Epidermal melanocyte (primary cell): ENCODE data around the gene NODAL.
A peak's percentile ranks its signal among the peaks of the same experiment; 100 is the strongest.

Experiments used
- DNase-seq: peaks from one replicate; pipeline ENCODE4 v3.0.0; 2011; ENCODE audit warnings: low spot score; ENCODE audit not compliant: insufficient read length

Gene NODAL

DNA sequence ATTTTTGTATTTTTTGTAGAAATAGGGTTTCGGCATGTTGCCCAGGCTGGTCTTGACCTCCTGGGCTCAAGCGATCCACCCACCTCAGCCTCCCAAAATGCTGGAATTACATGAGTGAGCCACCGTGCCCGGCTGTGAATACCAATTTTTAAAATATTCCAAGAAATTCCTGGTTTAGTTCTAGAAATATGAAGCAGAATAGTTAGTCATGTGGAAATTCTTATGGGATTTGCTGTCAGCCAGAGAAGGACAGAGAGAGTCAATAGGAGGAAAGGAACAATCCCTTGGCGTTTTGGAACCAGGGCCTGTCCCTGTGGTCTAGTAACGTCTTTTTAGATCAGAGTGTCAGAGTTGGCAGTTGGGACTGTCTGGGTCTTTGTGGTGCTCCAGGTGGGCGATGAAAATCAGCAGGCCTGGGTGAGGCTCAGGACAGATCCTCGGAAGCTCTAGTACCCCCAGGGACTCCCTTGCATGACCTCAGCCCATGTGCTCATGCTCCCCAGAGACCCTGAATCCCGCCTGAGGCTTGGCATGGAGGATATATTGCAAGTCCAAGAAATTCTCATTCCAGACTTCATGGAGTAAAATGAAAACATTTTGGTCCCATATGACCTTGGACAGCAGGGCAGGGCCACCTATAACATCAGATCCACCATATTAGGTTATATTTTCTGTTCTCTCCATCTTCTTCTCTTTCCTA, 7.8 kb downstream of the NODAL start:
- no peak for DNase-seq

DNA sequence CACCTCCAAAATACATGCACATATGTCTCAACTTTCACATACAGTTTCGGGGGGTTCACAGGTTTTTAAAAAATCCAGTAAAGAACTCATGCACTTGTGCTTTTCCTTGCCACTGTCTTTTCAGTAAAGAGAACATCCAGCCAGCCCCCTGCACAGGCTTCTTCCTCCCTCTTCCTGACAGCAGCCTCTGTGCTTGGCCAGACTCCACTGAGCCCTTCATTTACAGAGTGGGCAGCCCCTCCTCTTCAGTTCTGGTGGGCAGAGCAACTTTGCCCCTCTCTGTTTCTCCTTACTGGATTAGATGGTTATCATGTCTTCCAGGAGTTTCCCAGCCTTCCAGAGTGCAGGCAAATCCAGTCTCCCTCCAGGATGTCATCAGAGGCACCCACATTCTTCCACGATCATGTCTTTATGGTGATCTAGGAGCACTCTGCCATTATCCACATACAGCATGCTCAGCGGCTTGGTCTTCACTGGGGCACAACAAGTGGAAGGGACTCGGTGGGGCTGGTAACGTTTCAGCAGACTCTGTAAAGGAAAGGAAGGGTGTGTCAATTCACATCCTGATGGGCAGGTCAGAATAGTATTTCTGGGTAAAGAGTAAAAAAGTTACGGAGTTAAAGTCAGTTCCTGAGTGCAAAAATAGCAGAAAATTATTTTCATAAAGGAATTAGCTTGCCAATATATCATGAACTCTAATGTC, 8.8 kb downstream of the NODAL start:
- no peak for DNase-seq

DNA sequence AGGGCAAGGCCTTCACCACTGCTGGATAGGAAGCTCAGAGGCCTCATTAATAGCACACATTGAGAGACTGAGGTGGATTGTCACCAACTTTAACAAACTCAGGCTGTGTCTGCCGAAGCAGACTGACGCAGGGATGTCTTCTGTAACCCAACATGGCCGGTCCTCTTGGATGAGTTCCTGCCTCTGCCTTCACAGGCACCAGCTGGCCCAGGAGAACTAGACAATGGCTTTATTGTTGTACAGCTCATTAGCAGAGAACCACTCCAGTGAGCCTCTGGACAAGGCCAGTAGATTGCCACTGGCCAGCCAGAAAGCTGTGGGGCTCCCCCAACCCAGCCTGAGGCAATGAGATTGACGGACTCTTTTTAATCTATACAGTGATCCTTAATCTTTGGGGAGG, 9.4 kb downstream of the NODAL start:
- DNase-seq, result peak; percentile 65

DNA sequence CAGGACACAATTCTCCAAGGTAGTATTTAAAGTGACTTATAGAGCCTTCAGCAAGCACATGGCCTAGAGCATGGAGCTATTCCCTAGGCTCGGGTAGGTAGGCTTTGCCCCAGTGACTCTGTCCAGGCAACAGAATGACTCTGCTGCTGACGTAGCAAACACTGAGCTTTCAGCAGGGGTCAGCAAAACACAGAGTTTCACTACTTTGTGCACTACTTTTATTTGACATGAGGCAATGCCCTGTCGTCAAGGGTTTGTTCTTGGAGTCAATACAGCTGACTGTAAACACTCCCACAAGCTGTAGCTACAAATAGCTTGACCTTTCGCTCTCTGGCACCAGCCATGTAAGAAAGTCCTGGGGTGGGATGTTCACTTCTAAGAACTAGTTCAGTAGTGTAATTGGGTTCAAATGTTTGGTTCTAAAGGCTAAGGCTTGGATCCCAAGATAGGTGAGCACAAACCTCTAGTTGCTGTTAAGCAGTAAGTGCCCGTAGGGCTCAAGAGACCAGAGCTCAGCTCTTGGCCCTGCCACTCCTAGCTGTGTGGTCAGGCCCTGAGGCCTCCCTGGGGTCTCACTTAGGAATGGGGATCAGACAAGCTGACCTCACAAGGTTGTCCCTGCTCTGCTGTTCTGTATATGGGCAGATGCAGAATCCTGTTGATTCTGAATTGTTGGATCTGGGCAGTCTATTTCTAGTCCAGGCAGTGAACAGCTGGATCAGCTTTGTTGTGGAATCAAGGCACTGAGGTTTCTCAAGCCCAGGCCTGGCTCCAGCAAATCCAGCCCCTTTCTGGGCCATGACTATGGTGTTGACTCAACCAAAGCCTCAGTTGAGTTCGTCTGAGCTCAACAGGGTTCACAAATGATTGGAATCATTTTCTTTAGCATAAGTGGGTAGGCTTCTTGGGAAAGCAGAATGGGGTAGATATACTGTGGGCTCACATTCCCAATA, 10.7 kb downstream of the NODAL start:
- no peak for DNase-seq

DNA sequence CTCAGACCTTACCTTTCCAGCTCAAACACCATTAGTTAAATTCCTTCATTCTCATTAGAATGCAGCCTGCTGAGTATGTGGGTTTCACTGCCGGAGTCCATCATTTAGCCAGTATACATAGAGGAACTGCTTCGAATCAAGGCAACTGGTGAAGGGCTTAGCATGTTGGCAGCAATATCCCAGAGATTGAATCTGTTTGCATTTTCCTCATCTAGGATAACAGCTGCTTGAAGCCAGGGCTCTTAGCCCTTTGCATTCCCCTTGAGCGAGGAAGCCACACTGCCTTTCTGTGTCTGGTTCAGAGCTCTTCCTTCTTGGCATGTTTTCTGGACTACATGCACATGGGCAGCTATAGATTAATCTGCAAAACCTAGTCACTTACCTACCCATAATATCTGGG, 14.7 kb downstream of the NODAL start:
- no peak for DNase-seq

GRCh38 chr10:70425096-70425495, 16.4 kb downstream of the NODAL start:
- no peak for DNase-seq

DNA sequence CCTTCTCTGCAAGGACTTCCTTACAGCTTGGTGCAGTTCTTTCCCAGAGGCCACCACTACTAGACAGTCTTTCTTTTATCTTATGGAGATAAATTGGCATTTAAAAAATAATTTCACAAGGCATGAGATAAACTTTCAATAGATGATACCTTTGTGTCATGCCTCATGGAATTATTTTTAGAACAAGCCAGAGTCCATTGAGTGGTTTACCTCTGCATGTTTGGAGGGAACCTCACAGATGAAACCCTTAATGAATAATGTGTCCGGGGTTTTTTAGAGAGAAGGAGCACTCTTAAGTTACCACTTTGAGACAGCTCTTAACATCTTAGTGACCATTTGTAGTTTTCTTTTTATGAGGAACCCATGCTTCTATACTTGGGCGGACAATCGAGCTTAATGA, 17.2 kb downstream of the NODAL start:
- no peak for DNase-seq

DNA sequence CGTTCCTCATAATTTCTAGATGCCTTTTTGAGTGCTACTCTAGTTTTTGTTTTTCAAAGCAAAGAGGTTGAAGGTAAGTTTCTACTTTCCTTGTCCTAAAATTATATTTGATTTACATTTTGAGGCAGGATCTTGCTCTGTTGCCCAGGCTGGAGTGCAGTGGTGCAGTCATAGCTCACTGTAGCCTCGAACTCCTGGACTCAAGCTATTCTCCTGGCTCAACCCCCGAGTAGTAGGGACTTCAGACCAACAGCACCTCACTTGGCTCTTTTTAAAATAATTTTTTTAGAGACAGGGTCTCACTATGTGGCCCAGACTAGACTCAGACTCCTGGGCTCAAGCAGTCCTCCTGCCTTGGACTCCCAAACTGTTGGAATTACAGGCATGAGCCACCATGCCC, 22.8 kb downstream of the NODAL start:
- no peak for DNase-seq

GRCh38 chr10:70418229-70418628, 23.3 kb downstream of the NODAL start:
- no peak for DNase-seq

DNA sequence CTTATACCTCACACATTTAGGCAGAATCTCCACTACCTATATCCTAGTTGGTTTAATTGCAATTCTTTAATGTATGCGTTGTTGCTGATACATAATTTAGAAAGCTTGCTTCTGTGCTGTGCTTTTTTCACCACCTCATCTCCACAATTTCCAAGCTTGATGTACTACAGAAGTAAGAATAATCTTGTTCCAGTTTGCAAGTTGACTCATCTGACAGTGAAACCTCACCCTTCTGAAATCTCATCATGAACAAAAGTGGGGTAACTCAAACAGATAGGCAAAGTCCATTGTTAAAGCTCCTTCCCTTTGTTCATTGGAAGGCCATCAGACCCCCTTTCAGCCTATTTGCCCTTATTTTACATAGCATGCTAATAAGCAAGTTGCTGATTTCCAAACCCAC, 23.9 kb downstream of the NODAL start:
- no peak for DNase-seq

GRCh38 chr10:70412356-70412755, 29.1 kb downstream of the NODAL start:
- no peak for DNase-seq

GRCh38 chr10:70410608-70411007, 30.9 kb downstream of the NODAL start:
- DNase-seq, result no peak

DNA sequence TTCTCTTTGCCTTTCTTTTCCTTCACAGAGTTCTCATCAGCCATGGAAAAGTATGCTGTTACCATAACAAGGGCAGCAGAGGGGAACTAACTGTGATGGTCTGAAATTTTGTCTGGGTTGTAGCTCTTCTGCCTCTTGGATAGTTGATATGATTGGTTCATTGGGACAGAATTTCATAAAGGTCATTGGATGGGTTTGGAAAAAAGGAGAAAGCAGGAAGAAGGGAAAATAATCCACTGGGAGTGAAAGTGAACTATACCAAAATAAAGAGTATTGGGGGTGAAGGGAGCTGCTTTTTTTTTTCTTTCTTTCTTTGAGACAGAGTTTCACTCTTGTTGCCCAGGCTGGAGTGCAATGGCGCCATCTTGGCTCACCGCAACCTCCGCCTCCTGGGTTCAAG, 31.7 kb downstream of the NODAL start:
- DNase-seq, result no peak

DNA sequence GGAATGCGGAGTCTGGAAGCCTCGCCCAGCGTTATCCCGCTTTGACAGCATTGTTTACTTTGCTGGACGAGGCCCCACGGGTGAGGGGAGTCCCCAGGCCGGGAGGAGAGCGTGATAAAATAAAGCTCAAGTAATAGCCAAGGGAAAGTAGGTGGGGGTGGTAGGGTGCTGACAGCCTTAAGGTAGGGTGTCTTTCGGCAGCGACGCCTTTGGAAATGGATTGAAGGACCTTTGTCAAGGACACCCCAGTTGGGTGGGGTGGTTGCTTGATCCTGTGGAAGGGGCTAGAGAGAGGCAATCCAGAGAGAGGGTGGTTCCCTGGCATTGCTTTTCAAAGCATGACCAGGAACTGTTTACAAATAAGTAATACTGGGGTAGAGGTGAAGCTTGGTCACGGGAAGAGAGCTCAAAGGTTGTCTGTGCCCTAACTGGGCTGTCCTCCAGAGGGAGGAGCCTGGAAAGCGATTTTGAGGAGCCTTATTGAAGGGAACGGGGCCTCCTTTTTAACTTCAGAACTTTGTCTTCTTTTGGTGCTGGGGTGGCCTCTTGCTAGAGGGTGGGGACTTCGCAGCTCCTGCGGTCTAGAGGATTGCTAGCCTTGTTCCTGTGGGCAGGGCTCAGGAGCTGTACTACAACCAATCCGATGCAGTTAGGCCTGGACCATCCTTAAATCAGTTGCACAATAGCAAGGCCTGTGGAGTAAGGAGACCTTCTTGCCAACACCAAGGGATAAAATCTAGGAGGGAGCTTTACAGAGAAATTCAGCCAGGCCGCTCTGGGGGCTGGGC, 36.2 kb downstream of the NODAL start:
- peak; percentile 83 for DNase-seq

DNA sequence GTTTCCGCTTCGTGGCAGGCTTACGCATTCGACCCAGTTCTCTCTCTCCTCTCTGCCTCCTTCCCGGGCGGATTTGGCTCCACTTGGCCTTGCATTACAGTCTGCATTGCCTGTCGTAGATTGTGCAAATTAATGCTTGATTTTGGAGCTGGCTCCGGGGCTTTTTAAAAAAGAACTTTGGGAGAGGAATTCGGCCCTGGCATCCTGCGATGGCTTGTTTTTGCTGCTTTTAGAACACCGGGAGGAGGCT, 36.8 kb downstream of the NODAL start:
- no peak for DNase-seq

- peak; percentile 66 for DNase-seq
Observed at GRCh38 chr10:70404036-70404786, 37.3 kb downstream of the NODAL start, which contains the start of gene EIF4EBP2. Gene EIF4EBP2 (plus strand): TSS chr10:70404145. CDS start chr10:70404402, 257 bp downstream.

DNA sequence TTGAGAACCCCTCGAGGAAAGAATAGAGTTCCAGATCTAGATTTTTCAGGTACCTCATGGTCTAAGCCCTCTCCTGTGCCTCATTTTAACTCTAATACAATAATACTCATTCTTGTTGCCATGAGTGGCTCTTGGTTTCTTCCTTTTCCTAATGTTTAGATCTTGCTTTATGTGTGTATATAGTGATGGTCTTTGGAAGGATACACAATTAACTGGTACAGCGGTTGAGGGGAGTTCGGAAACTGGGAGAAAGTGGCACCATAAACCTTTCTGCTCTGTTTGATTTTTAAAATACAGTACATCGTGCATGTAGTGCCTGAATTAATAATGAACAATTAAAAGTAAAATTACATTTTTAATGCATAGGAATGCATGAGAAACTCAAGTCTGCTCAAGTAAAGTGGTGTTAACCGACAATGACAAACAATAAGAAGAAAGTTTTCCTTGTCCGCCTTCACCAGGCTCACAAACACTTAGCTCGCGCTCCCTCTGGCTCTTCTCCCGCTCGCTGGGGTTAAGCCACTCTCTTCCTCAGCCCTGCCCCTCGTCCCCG, 37.9 kb downstream of the NODAL start:
- DNase-seq, result no peak

DNA sequence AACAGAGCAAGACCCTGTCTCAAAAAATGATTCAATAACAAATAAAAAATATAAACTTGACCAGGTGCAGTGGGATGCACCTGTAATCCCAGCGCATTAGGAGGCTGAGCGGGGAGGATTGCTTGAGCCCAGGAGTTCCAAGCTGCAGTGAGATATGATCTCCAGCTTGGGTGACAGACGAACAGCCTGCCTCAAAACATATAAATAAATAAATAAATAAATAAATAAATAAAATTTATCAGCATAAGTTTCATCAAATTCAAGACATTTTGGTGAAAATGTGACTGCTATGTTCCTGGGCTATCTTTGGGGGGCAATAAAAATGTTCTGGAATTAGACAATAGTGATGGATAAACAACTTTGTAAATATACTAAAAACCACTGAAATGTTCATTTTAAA, 42.3 kb downstream of the NODAL start:
- DNase-seq, result no peak

DNA sequence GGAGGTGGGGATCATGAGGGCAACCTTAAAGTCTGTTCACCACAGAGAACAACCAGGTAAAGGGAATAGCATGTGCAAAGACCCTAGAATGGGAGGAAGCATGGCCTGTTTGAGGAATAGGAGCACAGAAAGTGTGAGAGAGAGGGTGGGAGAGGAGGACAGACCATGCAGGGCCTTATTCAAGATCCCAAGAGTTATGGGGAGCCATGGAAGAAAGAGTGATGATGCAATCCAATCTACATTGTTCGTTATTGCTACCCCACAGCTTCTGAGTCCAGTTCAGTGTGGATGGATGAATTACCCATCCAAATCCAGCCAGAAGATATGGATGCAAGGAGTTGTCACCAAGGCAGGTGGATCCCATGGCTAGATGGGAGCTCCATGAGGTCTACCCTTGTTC, 45.3 kb downstream of the NODAL start:
- no peak for DNase-seq

GRCh38 chr10:70391654-70392053, 49.8 kb downstream of the NODAL start:
- no peak for DNase-seq
